Panc1 (cell line): Measurements from ENCODE around the gene KERA. TPM values are rescaled to one million over a fixed set of nuclear protein-coding genes. Genes with fewer than 3 reads are reported as not detected.

ENCODE experiments used
- ATAC-seq: fragments of 200-7000 bp; cut with Tn5 transposase; 2 replicates; pipeline ENCODE4 v1.9.1; 2020; ENCODE audit warnings: mild to moderate bottlenecking, moderate library complexity
- BruUV-seq: library from RNA; stranded (reverse); fragments of 400-500 nt; replicated peaks from 2 replicates; lab custom pipeline; 2021; lab: Mats Ljungman, UMichigan
- CTCF ChIA-PET: fragments of 300-600 bp; sonication (Branson Sonifier 250); formaldehyde crosslinking; loops from one replicate; lab custom pipeline; 2022; ENCODE audit warnings: antibody characterized with exemption; lab: Charles Lee
- POLR2A ChIA-PET: fragments of 300-600 bp; sonication (Branson Sonifier 250); formaldehyde crosslinking; loops from one replicate; lab custom pipeline; 2022; ENCODE audit warnings: antibody characterized with exemption; lab: Charles Lee
- DNase-seq: peaks from one replicate; pipeline ENCODE4 v3.0.0-alpha.2; 2010; ENCODE audit warnings: low read depth, low spot score
- H3K27ac ChIP-seq: 2 replicates; pipeline ENCODE4 v1.5.1; 2011; ENCODE audit warnings: mild to moderate bottlenecking, low read length, inconsistent platforms
- H3K27me3 ChIP-seq: fragments of 200-500 bp; sonication (Bioruptor generic); 2 replicates; pipeline ENCODE4 v1.6.0; 2014; ENCODE audit warnings: low read length, inconsistent platforms; ENCODE audit not compliant: control insufficient read depth, insufficient read depth
- H3K36me3 ChIP-seq: fragments of 200-500 bp; sonication (Bioruptor generic); 2 replicates; pipeline ENCODE4 v1.5.1; 2014; ENCODE audit warnings: inconsistent platforms, mild to moderate bottlenecking, low read length, moderate library complexity; ENCODE audit not compliant: control insufficient read depth, insufficient read depth
- H3K4me1 ChIP-seq: 2 replicates; pipeline ENCODE4 v1.5.1; 2011; ENCODE audit warnings: inconsistent platforms, mild to moderate bottlenecking, low read length, moderate library complexity; ENCODE audit not compliant: control insufficient read depth, insufficient read depth
- H3K4me3 ChIP-seq, 2 experiments: 2 replicates each; pipeline ENCODE4 v1.5.1; 2011 to 2012; ENCODE audit warnings: low read depth in 2 of 2, low read length in 2 of 2, mild to moderate bottlenecking in 2 of 2, inconsistent platforms in 1 of 2, moderate library complexity in 1 of 2
- H3K9me3 ChIP-seq: fragments of 200-500 bp; sonication (Bioruptor generic); 2 replicates; pipeline ENCODE4 v1.5.1; 2014; ENCODE audit warnings: low read depth, mild to moderate bottlenecking, inconsistent platforms, low read length, moderate library complexity; ENCODE audit not compliant: control insufficient read depth, insufficient read depth
- CTCF ChIP-seq: fragments of 450-650 bp; IDR thresholded peaks from 2 replicates; pipeline ENCODE4 v1.5.1; 2017; ENCODE audit warnings: mild to moderate bottlenecking
- POLR2AphosphoS5 ChIP-seq: IDR thresholded peaks from 2 replicates; pipeline ENCODE4 v1.6.1; 2012; ENCODE audit warnings: mild to moderate bottlenecking, low read depth, low read length, moderate library complexity
- REST ChIP-seq, 2 experiments: IDR thresholded peaks; 2 replicates each; pipeline ENCODE4 v1.6.1; 2011 to 2012; ENCODE audit warnings: low read depth in 2 of 2, control low read depth in 1 of 2, low read length in 1 of 2, mild to moderate bottlenecking in 1 of 2, moderate library complexity in 1 of 2; ENCODE audit not compliant: insufficient read depth in 1 of 2
- SIN3A ChIP-seq: IDR thresholded peaks from 2 replicates; pipeline ENCODE4 v1.6.1; 2012; ENCODE audit warnings: low read depth, mild to moderate bottlenecking, low read length, moderate library complexity, borderline replicate concordance; ENCODE audit not compliant: insufficient read depth
- TCF7L2 ChIP-seq: IDR thresholded peaks from 2 replicates; pipeline ENCODE4 v1.6.1; 2011; ENCODE audit warnings: mild to moderate bottlenecking, low read depth, low read length, inconsistent platforms
- in situ Hi-C: cut with HindIII; loops from 2 replicates; pipeline ENCODE4 v1.10.0; 2016; ENCODE audit warnings: low sequenced_read_pairs, low pct_unique_long_range_greater_than_20kb
- intact Hi-C: fragments of 100-400 bp; cut with micrococcal nuclease; formaldehyde crosslinking; loops from one replicate; pipeline ENCODE4 v1.10.0; 2022; ENCODE audit not compliant: unreplicated experiment
- total RNA-seq: library from RNA; stranded (reverse); gene quantifications from one replicate; pipeline ENCODE4 v1.2.1, GENCODE V29; 2021; ENCODE audit not compliant: unreplicated experiment

KERA gene
- total RNA-seq, 1 experiment from 2014 or later: not detected

GRCh38 chr12:91037276-91037675, 20.5 kb downstream of the KERA start:
- no peaks in the 10 kb centered on the region for H3K4me1 ChIP-seq
- POLR2A ChIA-PET: no interaction called here
- no peak for ATAC-seq
- H3K36me3 ChIP-seq: no peaks in the 10 kb centered on the region
- BruUV-seq: no TSS peak
- TF ChIP-seq POLR2AphosphoS5 (no peak), REST (IDR thresholded peaks at IDR 0.05; ENCODE audit: insufficient read depth in 1 of 2, low read depth in 2 of 2, low read length in 1 of 2) (no peak), CTCF (no peak), TCF7L2 (no peak), SIN3A (no peak)
- no peaks in the 10 kb centered on the region for H3K27me3 ChIP-seq
- no peaks in the 10 kb centered on the region for H3K9me3 ChIP-seq
- no peak overlapping the region for H3K27ac ChIP-seq
- no peak overlapping the region for H3K4me3 ChIP-seq
- in situ Hi-C loops (no loop called here), intact Hi-C loops (no loop called here)
- CTCF ChIA-PET: interaction anchor here (0.6 kb wide), 1 partner anchor 523 kb away, joined by 7 read pairs; no protein-coding TSS in a partner anchor
- no peak for DNase-seq

GRCh38 chr12:91033251-91033650, 24.6 kb downstream of the KERA start:
- H3K9me3 ChIP-seq: no peaks in the 10 kb centered on the region
- in situ Hi-C loops (no loop called here), intact Hi-C loops (no loop called here)
- H3K4me3 ChIP-seq: no peak overlapping the region
- CTCF ChIA-PET: no interaction called here
- ATAC-seq (no peak), DNase-seq (no peak)
- TF ChIP-seq SIN3A: no peak
- no peak for TF ChIP-seq POLR2AphosphoS5
- no peak for TF ChIP-seq CTCF
- no peak for TF ChIP-seq REST (IDR thresholded peaks at IDR 0.05; ENCODE audit: insufficient read depth in 1 of 2, low read depth in 2 of 2, low read length in 1 of 2)
- TF ChIP-seq TCF7L2: no peak
- H3K4me1 ChIP-seq: no peaks in the 10 kb centered on the region
- BruUV-seq: no TSS peak
- no peaks in the 10 kb centered on the region for H3K27me3 ChIP-seq
- POLR2A ChIA-PET: interaction anchor here (0.6 kb wide), 1 partner anchor 110 kb away, joined by 3 read pairs; no protein-coding TSS in a partner anchor
- no peaks in the 10 kb centered on the region for H3K36me3 ChIP-seq
- no peak overlapping the region for H3K27ac ChIP-seq
